ENCODE measurements around the gene TSPAN5.
"Not testable (repeated sequence)": the region's sequence is repeated elsewhere in the genome, so short reads cannot be mapped to it uniquely, and the experiment has no call there.

Gene TSPAN5

DNA sequence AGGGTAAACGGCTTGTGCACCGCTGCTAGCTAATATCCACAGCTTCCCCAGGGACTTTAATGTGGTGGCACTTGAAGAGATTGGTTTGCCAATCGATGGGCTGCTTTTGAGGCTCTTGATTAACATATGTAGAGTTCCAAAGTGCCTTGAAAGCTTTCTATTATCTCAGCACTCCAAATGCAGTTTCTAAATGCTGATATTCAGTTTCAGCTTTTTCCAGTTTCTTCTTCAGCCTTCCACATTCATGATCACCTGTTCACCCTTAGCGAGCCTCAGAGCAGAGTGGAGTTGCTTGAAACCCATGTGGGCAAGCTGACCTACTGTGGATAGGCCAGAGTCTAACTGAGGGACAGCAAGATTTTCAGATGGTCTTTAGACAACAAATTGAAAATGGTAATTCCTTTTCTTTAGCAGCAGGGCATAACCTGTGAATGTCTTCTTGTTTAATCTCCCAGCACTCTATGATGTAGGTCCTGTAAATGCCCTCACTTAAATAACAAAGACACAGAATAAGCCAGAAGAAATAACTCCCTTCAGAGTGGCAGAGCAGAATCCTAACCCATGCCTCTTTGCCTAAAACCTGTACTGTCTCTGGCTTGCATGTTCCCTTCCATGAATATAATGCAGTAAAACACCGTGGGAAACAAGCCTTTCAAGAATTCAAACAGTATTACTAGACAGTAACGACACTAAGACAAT lies 99.8 kb downstream of the TSPAN5 start:
- no peak for DNase-seq (ENCODE audit: low read depth in 4 of 4, low spot score in 1 of 4)

- no peak for DNase-seq (ENCODE audit: low read depth in 4 of 4, low spot score in 1 of 4)
Observed at GRCh38 chr4:98557194-98557892, 101.1 kb downstream of the TSPAN5 start.

DNA sequence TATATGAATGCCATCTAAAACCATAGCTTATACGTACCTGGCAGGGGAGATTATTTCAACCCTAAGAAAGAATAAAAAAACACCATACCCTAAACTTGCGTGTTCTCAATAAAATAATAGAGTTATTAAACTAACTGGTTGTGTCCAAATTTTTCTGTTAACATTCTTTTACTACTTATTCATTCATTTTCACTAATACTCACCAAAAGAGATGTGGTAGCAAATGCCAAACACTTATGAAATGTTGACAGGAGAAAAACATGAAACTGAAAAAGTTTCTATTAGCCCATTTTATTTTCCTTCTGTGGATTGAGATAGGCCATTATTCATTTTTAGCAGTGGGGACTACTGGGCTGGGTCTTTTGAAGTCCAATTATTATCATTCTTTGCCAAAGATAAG lies 102.0 kb downstream of the TSPAN5 start:
- DNase-seq (ENCODE audit: low read depth in 4 of 4, low spot score in 1 of 4) = no peak

DNA sequence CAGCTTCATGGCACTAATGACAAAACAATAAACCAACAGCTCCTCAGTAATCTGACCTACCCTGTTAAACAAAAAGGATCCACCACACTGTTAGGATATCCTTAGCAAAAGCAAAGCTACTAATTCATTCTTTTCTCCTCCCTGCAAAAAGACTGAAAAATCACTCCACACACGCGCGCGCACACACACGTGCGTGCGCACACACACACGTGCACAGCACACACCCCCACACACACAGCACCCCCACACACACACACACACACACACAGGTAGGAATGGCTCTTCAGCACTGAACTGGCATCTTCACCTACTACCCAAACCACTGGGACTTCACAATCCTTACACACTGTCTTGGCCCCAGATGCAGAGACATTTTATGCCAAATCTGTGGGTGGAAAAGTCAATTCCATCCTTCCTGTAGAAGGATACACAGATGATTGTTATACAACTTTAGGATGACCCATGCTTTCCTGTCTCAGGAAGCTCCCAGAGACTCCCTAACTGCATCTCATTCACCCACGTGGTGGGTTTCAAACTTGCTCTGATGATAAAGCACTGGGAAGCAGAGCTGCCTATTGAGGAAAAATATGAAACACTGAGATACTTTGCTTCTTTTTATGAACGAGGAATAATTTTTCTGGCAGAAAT lies 102.5 kb downstream of the TSPAN5 start:
- no peak for DNase-seq (ENCODE audit: low read depth in 4 of 4, low spot score in 1 of 4)

DNA sequence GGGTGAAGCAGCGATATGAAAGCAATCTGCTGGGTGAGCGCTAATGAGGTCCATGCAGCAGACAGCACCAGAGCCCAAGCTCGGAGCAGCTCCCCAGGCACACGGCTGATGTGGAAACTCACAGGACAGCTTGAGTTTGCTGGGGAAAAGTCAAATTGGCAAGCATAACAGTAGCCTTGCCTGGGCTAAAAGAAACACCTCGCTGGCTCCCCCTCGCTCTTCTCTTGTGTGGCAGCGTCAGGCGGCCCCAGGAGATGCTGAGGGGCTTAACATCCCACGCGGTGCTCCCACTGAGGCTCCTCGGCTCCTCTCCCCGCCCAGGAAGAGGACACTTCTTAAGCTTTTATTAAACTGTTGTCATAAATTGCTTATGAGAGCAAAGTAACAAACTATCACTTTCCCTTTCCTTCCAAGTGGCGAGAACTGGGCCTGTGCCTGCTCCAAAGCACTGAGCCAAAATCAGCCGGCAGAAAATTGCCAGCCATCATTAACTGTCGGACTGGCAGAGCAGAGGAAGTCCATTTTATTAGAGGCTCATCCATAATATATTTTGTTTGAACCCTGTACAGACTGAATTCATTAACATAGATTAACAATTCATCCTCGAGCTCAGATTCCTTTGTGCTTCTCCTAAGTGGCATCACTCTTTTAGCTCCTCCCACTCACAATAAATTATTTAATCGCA lies 111.4 kb downstream of the TSPAN5 start:
- DNase-seq (ENCODE audit: low read depth in 4 of 4, low spot score in 1 of 4) = no peak

GRCh38 chr4:98544818-98545414 lies 113.5 kb downstream of the TSPAN5 start:
- no peak for DNase-seq (ENCODE audit: low read depth in 4 of 4, low spot score in 1 of 4)

GRCh38 chr4:98544141-98544817 lies 114.1 kb downstream of the TSPAN5 start:
- DNase-seq (ENCODE audit: low read depth in 4 of 4, low spot score in 1 of 4) = no peak

DNA sequence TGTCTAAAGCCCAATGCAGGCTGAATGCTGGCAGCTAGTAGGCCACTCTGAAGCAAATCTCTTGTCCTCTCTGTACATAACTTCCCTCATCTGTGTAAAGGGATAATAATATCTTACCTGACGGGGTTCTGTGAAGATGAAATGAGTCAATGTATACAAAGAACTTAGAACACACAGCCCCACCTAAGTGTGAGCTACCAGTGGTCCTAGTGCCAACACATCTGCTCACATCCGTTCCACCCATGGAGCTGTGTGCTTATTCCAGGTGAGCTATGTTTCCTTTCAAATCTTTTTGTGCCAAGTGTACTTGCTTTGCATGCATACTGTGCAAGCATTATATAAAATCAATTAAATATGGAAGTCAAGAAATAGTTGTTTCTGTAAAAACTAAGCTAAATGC lies 116.4 kb downstream of the TSPAN5 start:
- no peak for DNase-seq (ENCODE audit: low read depth in 4 of 4, low spot score in 1 of 4)

DNA sequence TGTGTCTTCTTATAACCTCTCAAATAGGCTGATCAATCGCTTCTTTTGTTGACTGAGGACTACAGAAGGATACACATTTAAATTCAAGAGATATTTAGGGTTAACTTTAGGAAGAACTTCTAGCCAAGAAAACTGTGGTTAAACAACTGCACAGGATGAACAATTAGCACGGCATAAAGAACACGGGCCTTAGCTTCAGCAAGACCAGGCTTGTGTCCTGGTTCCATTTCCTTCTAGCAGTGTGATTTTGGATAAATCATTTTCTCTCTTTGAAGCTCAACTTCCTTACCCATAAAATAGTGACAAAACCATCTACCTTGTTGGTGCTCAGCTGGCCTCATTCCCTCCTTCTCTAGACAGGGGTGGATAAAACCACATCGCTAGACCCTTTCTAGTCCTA lies 117.6 kb downstream of the TSPAN5 start:
- no peak for DNase-seq (ENCODE audit: low read depth in 4 of 4, low spot score in 1 of 4)

GRCh38 chr4:98539741-98540140 lies 118.7 kb downstream of the TSPAN5 start:
- no peak for DNase-seq (ENCODE audit: low read depth in 4 of 4, low spot score in 1 of 4)

DNA sequence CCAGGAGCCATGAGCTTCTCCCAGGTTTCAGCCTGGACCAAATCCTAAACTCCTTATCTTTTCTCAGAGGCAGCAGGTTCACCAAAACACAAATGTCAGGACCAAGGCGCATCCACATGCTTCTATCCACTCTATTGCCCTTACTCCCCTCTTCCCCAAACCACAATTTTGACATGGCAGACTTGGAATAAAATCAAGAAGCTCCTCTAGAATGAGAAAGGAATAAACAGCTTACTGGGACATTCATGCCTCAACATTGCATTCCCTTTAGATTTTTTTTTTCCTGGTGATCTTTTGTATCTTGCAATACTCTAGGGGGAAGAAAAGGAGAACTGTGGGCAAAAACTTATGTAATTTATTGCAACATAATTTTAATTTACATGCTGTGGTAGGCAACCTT lies 119.1 kb downstream of the TSPAN5 start:
- DNase-seq (ENCODE audit: low read depth in 4 of 4, low spot score in 1 of 4) = no peak

- no peak for DNase-seq (ENCODE audit: low read depth in 4 of 4, low spot score in 1 of 4)
Observed at GRCh38 chr4:98536631-98537030, 121.8 kb downstream of the TSPAN5 start.

GRCh38 chr4:98534146-98534545 lies 124.3 kb downstream of the TSPAN5 start:
- DNase-seq (ENCODE audit: low read depth in 4 of 4, low spot score in 1 of 4) = not testable (repeated sequence)

DNA sequence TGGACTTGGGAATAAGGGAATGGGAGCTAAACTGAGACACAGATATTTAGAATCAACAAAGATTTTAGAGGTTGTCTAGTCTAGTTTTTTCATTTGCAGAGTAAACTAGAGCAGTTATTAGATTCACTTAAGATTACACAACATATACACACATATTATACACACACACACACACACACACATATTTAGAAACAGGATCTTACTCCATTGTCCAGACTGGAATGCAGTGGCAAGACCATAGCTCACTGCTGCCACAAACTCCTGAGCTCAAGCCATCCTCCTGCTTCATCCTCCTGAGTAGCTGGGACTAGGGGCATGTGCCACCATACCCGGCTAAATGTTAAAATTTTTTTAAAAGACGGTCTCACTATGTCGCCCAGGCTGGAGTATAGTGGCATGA lies 127.8 kb downstream of the TSPAN5 start:
- DNase-seq (ENCODE audit: low read depth in 4 of 4, low spot score in 1 of 4) = no peak

DNA sequence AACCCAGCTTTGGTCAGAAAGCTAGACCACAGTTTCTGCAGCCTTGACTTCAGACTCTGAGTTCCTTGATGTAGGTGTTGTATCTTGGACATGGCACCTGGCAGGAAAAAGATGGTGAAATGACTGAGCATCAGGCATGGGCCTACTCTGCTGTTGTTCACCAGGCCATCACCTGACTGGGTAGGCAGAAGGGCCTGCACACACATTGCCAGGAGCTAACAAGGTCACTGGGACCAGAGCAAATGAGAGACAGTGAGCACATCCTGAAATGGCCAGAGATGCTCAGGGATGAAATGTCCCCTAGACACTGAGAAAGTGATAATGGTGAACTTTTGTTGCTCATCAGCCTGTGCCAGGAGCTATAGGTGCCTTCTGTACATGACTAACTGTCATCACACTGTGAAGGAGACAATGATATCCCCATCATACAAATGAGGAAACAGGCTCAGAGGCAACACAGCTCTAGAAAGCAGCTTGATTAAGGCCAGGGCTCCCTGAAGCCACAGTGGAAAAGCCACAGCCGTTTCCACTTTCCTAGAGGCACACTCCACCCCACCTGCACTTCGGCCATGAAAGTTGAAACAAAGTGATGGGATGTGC lies 128.3 kb downstream of the TSPAN5 start:
- DNase-seq (ENCODE audit: low read depth in 4 of 4, low spot score in 1 of 4) = no peak

GRCh38 chr4:98528882-98529281 lies 129.5 kb downstream of the TSPAN5 start:
- DNase-seq (ENCODE audit: low read depth in 4 of 4, low spot score in 1 of 4) = no peak

- DNase-seq (ENCODE audit: low read depth in 4 of 4, low spot score in 1 of 4) = no peak
Observed at GRCh38 chr4:98527534-98528269, 130.7 kb downstream of the TSPAN5 start.

DNA sequence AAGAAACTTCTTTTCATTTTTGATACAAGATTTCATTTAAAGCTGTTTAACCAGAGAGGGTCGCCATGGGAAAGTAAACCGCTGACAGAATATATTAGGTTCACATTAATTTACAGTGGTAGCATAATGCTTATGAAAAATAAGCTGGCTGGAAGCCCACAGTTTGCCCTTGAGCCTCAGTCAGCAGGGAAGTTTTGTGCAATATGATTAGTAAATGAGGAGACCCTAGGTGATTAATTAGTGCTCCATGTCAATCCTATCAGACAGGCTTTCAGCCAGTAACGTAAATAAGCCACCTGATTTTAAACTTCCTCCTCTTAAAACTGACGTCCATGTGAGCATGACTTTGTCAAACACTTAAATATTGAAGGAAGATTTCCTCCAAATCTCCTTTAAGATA lies 134.2 kb downstream of the TSPAN5 start:
- no peak for DNase-seq (ENCODE audit: low read depth in 4 of 4, low spot score in 1 of 4)

GRCh38 chr4:98522636-98523395 lies 135.6 kb downstream of the TSPAN5 start:
- no peak for DNase-seq (ENCODE audit: low read depth in 4 of 4, low spot score in 1 of 4)
